Stimulated activated CD8-positive, alpha-beta memory T cell treated with anti-CD3 and anti-CD28 coated beads, Interleukin-7, amount 100 ng/mL, for 4 hours (primary cell): ENCODE measurements around the gene EPHA6.
"Not testable (repeated sequence)": the region's sequence is repeated elsewhere in the genome, so short reads cannot be mapped to it uniquely, and the experiment has no call there.

Source experiments
- DNase-seq, 2 donors: peaks; one replicate each; pipeline ENCODE4 v3.0.0-alpha.2; 2020; ENCODE audit warnings: low read depth in 2 of 2

The EPHA6 gene

GRCh38 chr3:97021778-97022177, 207.4 kb downstream of the EPHA6 start:
- no peak for DNase-seq

DNA sequence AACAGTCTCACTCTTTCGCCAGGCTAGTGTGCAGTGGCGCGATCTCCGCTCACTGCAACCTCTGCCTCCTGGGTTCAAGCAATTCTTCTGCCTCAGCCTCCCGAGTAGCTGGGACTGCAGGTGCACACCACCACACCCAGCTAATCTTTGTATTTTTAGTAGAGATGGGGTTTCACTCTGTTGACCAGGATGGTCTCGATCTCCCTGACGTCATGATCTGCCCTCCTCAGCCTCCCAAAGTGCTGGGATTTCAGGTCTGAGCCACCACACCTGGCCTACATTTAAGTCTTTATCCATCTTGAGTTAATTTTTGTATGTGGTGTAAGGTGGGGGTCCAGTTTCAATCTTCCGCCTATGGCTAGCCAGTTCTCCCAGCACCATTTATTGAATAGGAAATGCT, 211.2 kb downstream of the EPHA6 start:
- not testable (repeated sequence) for DNase-seq

DNA sequence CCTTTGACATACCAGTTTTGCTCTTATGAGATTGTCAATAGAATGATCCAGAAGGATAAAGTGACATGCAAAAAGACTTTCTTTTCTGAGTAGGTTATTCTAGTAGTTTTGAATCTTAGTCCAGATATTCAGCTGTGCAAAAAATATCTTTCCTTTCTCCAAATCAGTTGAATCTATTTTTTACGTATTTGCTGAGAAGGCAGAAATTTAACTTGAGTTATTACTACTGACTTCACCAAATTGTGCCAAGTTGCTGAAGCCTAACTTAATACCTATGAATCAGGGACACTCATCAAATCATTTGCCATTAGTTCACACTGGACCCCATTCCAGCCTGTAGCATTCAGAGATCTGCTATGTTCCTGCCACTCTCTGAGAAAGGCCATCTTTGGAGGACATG, 215.6 kb downstream of the EPHA6 start:
- no peak for DNase-seq

DNA sequence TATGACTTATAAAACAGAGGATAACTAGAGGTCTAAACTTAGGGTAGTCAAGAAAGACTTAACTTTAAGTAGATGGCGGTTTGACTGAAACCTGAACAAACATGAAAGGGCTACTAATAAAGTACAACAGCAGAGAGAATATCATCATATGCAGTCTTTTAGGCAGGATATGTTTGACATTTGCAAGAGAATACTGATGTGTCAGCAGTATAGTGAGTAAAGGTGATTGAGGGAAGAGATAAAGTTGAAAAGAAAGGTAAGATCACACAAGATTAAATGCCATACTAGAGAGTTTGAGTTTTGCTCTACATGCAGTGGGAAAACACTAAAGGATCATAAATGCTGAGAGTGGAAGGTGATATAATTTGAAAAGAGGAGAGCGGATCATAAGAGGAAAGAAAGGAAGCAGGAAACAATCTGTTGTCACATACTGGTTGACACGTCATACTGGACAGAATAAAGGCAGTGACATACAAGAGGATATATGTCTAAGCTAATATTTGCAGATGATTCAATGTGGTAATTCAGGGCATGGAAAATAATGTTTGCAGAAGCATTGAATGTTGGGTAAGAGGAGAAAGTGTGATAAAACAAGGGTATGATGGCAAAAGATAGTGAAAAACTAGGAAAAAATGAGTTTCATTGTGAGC, 223.0 kb downstream of the EPHA6 start:
- no peak for DNase-seq

DNA sequence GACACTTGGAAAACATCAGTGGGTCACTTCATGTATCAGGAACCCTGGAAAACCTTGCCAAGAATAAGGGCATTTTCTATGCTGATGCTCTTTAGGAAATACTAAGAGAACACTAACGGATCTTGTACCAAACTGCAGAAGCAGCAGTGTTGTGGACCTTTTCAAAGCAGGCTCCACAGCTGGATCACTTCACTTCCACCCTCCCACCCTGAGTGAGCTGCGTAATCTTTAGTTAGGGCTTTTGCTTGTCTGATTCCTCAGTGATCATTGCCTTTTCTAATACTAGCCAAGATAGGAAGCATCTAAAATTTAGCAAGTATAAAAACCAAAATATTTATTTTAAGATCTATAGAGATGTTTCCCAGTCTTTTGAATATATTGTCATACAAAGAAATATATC, 229.0 kb downstream of the EPHA6 start:
- DNase-seq = no peak

DNA sequence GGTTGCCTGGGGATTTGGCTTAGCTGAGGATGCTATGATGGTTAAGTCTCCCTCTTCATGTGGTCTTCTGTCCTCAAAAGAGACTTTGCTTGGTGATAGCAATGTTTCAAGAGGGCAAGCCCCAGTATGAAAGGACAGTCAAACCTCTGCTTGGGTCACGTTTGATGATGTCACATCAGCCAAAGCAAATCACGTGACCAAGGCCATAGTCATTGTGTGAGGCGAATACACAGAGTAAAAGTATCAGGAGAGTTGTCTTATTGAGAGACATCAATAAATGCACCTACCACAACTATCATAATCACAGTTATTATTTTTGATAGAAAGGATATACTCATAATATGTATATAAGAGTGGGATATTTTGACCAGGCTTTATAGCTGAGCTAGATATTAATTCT, 243.0 kb downstream of the EPHA6 start:
- no peak for DNase-seq

- no peak for DNase-seq
Measured at GRCh38 chr3:97059168-97059567, 244.8 kb downstream of the EPHA6 start.

DNA sequence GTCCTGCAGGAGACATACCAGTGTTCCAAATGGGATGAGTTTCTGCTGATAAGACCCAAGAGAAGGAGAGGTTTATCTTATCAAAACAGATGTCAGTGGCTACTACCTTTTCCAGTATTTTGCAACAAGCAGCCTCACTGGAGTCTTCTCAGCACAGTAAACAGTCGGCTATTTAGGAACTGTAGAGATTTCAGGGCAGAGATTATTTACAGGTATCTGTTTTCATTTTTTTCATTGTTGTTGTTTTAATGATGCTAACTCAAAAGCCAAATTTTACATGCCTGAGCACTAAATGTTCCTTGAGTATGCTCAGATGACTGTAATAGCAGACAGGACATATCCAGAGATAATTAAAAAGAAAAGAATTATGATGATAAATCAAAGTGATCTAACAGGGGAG, 252.1 kb downstream of the EPHA6 start:
- DNase-seq = no peak

DNA sequence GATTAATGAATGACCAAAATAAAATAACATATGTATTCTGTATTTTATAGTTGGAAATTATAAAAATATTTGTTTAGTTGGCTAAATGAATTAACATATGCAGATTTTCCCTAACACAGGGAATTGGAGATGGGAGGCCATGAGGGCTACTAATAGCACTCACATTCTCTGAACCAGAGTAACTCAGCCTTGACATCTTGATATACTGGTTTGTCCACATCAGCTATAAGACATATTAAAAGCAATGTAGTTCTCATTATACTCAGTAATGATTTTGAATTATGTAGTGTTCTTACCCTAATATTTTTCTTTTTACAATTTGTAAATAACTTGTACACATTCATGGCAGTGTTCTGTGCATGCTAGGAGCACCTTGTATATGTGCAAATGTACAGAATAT, 255.9 kb downstream of the EPHA6 start:
- DNase-seq = no peak

GRCh38 chr3:97074546-97074945, 260.2 kb downstream of the EPHA6 start:
- no peak for DNase-seq

- no peak for DNase-seq
Measured at GRCh38 chr3:97076673-97077072, 262.3 kb downstream of the EPHA6 start.

DNA sequence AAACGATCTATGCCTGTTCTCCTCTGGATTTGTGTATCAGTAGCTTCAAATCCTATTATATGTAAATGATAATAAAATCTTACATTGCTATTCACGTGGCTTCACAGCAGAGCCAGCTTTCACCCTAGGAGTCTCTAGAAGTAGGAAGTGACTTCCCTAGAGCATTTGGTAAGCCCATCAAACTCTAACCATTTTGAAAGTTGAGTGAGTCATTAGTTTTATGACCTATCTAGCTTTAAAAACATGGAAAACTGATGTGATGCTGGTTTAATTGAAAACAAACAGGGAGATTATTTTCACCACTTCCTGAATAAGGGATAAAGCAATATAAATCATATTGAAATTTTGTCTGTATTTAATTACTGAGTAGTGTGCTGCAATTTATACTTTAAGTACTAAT, 275.2 kb downstream of the EPHA6 start:
- DNase-seq = no peak

- no peak for DNase-seq
Measured at GRCh38 chr3:97102641-97103040, 288.2 kb downstream of the EPHA6 start.

DNA sequence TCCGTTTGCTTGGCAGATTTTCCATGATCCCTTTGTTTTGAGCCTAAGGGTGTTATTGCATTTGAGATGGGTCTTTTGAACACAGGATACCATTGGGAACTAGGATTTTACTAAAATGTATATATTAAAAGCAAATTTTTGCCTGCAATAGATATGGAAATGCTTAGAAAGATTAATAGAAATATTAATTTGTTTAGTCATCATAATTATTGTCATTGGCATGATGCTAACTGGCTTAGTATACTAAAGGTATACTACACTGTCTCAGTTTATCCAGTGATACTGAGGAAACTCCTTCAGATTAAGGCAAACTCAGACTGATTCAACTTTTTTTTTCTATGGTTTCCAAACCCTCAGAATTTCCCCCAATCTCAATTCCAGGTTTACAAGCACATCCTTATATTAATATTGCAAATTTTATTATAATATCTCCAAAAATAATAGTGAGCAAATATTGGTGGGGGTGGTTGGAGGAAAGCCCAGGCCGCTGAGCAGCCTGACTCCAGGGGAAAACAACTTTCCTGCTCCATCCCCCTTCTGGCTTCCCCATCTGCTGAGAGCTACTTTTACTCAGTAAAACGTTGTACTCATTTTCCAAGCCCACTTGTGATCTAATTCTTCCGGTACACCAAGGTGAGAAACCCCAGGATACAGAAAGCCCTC, 291.7 kb downstream of the EPHA6 start:
- no peak for DNase-seq

GRCh38 chr3:97106652-97106989, 292.2 kb downstream of the EPHA6 start:
- DNase-seq = no peak

- no peak for DNase-seq
Measured at GRCh38 chr3:97108136-97108535, 293.7 kb downstream of the EPHA6 start.

DNA sequence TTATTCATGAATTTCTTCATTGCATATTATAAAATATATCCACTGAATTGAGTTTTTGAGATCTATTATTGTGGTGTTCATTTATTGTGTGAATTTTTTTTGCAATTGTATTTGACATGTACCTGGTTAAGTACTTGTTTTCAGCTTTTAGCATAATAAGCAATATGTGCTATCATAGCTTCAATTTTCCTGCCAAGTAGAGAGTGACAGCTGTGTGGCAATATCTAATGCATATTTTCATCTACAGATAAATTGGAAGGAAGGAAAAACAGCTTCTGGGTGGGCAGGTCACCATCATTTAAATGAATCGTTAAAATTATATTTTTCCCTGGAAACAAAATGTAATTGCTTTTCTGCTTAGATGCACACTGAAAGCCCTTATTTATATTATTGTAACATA, 296.9 kb downstream of the EPHA6 start:
- DNase-seq = no peak

GRCh38 chr3:97121386-97121785, 307.0 kb downstream of the EPHA6 start:
- DNase-seq = no peak

DNA sequence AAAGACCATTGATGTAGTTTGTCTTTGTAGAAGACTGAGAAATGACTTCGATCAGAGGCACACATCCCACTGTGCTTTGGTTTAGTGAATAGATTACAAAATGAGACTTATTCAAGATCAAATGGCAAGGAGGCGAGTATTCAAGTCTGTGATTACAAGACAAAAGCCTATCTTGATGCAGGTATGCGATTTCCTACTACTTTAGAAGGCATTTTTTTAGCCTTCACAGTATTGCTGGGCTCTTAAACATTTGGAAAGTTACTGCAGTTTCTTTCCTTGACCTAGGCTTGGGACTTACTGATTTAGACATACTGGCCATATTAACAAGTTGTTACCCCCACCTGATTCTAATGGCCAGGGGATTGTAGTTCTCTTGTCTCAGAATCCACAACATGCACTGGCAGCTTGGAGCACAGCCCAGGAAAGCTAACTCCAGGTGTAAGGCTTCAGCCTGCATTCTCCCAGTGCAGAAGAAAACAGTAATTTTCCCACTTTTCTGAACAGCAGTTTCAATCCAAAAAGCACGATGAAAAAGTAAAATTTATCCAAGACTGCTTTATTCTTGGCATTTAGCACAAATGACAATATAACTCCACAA, 311.6 kb downstream of the EPHA6 start:
- DNase-seq = no peak

DNA sequence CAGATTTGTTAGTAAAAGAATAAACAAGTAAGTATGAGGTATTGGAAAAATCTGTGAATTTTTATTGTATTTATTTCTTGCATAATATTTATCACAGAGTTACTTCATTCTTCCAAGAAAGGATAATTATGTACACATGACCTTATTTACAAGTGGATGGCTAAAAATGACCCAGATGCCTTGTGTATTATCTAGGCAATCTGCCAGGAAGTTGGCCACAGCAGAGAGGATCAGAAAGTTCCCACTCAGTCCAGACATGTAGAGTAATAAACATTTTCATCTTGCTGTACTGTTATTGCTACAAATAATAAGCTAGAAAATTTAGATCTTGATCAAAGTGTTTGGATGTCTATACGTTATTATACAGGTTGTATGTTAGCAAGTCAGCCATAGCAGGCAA, 317.1 kb downstream of the EPHA6 start:
- no peak for DNase-seq

GRCh38 chr3:97138914-97139541, 324.6 kb downstream of the EPHA6 start:
- no peak for DNase-seq

DNA sequence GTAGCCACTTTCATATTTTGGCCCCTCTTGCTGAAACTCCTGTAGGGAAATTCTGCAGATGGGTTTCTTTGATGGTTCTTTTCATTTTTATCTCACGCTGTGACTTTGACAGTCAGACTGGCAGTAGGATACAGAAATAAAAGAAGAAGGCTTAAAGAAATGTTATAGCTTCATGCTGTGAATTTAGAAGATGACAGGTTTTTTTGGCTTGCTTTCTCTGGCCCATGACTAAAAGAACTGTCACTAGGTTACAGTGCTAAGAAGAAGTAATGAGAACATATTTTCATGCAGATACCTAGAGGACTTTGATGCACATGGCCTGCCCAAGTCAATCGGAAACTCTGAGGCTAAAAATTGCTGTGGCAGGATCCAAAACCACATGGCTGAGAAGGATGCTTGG, 334.5 kb downstream of the EPHA6 start:
- no peak for DNase-seq

DNA sequence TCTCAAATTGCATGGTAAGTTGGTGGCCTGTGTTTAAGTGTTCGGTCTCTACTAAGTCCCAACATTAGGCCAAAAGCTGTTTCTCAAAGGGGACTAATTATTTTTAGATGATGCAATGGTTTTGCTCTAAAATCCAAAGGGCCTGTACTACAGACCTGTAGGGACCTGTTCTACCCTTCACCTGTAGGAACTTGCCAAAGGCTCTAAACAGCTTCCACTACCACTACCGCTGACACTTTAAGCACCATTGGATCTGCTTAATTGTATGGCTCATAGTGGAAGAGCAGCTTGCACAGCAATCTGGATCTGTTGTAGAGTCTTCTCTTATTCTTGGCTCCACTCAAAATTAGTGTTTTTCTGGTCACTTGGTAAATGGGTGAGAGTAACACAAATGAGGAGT, 346.8 kb downstream of the EPHA6 start:
- DNase-seq = no peak
